HG03558 (cell line): ENCODE results near the gene B3GALNT1.

Source experiments
- ATAC-seq: cut with Tn5 transposase; IDR thresholded peaks from one replicate; pipeline ENCODE4 v1.9.1; 2021; ENCODE audit warnings: moderate number of reproducible peaks; ENCODE audit not compliant: unreplicated experiment; ENCODE audit errors: extremely low read depth

The B3GALNT1 gene

DNA sequence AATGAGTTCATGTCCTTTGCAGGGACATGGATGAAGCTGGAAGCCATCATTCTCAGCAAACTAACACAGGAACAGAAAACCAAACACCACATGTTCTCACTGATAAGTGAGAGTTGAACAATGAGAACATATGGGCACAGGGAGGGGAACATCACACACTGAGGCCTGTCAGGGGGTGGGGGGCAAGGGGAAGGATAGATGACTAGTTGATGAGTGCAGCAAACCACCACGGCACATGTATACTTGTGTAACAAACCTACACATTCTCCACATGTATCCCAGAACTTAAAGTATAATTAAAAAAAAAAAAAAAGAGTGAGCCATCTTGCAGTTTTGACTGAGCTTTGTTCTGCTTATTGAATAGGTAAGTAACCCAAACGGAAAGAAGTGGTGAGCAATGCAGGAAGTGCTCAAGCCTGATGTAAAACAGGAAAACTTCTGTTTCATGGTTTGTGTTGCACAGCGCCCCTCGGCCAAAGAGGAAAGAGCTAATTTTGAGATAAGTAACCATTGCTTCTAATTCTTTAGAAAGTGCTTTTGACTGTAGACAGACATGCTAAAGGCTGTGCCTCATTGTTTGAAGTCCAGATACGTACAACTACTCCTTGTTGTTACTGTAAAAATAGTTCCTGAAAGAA is 70.1 kb downstream of the B3GALNT1 start:
- peak; percentile 68 for ATAC-seq
